Left ventricle myocardium inferior (tissue), 1 donor: Measurements from ENCODE around the gene LMF1. TPM values are rescaled to one million over a fixed set of nuclear protein-coding genes. Genes with fewer than 3 reads are reported as not detected.
A peak's percentile ranks its signal among the peaks of the same experiment; 100 is the strongest.
"Not testable (repeated sequence)": the region's sequence is repeated elsewhere in the genome, so short reads cannot be mapped to it uniquely, and the experiment has no call there.

ENCODE experiments used
- DNase-seq: peaks from one replicate; pipeline ENCODE4 v3.0.0-alpha.2; 2020
- H3K27ac ChIP-seq: fragments of 200-600 bp; replicated peaks from 2 replicates; pipeline ENCODE4 v1.8.0; 2021
- H3K27me3 ChIP-seq: fragments of 200-600 bp; 2 replicates; pipeline ENCODE4 v1.8.0; 2021; ENCODE audit warnings: low read depth
- H3K36me3 ChIP-seq: fragments of 200-600 bp; 2 replicates; pipeline ENCODE4 v1.8.0; 2021
- H3K4me1 ChIP-seq: fragments of 200-600 bp; 2 replicates; pipeline ENCODE4 v1.8.0; 2021
- H3K4me3 ChIP-seq: fragments of 200-600 bp; 2 replicates; pipeline ENCODE4 v1.8.0; 2021; ENCODE audit warnings: mild to moderate bottlenecking, moderate library complexity
- H3K9me3 ChIP-seq: fragments of 200-600 bp; replicated peaks from 2 replicates; pipeline ENCODE4 v1.8.0; 2021
- intact Hi-C: fragments of 100-400 bp; cut with micrococcal nuclease; formaldehyde crosslinking; loops from one replicate; pipeline ENCODE4 v1.11.0; 2022
- total RNA-seq: library from RNA; stranded (reverse); fragmentation: NEBNext Ultra II Directional; extraction: Animal tissue kit (Norgen Biotek cat#: 25700); gene quantifications from one replicate; pipeline ENCODE4 v1.2.1, GENCODE V29; 2021
- TF ChIP-seq, protein P1 (sequence below): fragments of 200-600 bp; IDR thresholded peaks from 2 replicates; pipeline ENCODE4 v1.8.0; 2021; ENCODE audit warnings: antibody characterized with exemption, mild to moderate bottlenecking, borderline replicate concordance
- donor health status: DM: no; HTN: yes; CAD: no; lungs with severe emphysema.

The LMF1 gene
- total RNA-seq, 1 donor from 2014 or later, result 6.6 TPM

DNA sequence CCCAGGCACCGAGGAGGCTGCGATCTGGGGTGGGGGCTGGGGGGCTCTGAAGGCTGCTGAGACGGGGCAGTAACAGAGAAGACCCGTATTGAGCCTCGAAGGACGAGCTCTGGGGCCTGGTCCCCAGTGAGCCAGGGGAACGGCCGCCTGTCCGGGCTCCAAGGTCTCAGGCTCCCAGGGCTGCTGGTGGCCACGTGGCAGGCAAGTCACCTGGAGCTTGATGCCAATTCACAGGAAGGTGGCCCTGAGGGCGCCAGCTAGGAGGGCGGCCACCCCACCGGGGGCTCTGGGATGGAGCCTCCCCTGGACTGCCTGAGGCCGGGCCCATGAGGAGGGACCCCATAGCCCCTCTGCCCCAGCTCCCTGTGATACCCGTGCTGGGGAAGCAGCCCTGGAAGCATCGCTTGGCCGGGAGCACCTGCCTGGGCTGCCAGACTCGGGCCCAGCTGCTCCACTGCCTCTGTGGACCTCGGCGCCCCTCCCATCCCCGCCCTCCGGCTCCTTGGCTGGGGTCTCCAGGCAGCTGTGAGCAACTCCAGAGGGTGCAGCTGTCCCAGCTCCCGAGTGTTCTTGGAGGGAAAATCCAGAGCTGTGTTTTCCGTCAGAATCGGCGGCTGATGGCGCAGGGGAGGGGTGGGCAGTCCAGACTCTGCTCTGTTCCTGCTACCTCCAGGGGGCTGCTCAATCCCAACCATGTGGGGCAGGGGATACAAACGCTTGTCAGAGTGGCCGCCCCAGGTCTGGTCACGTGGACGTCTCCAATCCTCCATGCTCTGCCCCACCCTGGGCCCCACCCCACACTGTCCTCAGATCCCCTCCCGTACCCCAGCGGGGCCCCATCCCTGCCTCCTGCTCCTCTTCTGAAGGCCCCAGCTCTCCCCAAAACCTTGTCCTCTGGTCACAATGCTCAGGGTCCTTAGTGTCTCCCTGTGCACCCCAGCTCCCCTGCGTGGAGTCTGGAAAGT is 103.1 kb downstream of the LMF1 start:
- no peaks in the 10 kb centered on the region for H3K4me1 ChIP-seq
- H3K4me3 ChIP-seq, result no peak overlapping the region
- intact Hi-C loops, result no loop called here
- no peaks in the 10 kb centered on the region for H3K9me3 ChIP-seq
- H3K27me3 ChIP-seq, result no peaks in the 10 kb centered on the region
- peak; percentile 7 for DNase-seq
- TF ChIP-seq, protein P1, sequence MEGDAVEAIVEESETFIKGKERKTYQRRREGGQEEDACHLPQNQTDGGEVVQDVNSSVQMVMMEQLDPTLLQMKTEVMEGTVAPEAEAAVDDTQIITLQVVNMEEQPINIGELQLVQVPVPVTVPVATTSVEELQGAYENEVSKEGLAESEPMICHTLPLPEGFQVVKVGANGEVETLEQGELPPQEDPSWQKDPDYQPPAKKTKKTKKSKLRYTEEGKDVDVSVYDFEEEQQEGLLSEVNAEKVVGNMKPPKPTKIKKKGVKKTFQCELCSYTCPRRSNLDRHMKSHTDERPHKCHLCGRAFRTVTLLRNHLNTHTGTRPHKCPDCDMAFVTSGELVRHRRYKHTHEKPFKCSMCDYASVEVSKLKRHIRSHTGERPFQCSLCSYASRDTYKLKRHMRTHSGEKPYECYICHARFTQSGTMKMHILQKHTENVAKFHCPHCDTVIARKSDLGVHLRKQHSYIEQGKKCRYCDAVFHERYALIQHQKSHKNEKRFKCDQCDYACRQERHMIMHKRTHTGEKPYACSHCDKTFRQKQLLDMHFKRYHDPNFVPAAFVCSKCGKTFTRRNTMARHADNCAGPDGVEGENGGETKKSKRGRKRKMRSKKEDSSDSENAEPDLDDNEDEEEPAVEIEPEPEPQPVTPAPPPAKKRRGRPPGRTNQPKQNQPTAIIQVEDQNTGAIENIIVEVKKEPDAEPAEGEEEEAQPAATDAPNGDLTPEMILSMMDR, result no peak
- H3K27ac ChIP-seq, result no peak overlapping the region
- peaks cover 39% of the 10 kb centered on the region for H3K36me3 ChIP-seq

DNA sequence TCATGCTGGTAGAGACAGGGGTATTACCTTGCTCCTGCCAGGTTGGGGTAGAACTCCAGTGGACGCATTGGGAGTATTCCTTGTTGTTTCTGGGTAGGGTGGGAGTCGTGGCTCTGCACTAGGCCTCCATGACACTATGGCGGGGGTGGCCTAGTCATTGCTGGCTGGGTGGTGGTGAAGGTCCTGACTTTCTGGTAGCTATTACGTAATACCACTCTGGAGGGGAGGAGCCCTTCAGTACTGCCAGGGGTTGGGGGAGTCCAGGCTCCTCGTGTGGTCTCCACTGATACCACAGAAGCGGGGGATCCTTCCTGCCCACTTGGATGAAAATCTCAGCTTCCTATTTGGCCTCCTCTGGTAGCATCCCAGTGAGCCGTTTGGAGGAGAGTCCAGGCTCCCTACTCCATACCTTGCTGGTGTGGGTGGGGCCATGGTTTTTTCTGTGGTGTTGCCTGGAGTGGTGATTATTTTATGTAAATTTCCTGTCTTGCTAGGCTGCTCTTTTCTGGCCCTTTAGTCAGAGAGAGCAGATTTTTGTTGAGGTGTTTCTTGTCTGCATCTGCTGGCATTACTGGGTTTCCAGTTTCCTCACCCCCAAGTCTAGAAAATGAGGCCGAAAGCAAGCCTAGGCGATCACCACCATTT is 104.4 kb downstream of the LMF1 start:
- intact Hi-C loops, result no loop called here
- peaks cover 5% of the 10 kb centered on the region for H3K9me3 ChIP-seq
- no peak overlapping the region for H3K27ac ChIP-seq
- H3K27me3 ChIP-seq, result no peaks in the 10 kb centered on the region
- TF ChIP-seq, protein P1, result no peak
- H3K36me3 ChIP-seq, result peaks cover 39% of the 10 kb centered on the region
- DNase-seq, result no peak
- no peaks in the 10 kb centered on the region for H3K4me1 ChIP-seq
- H3K4me3 ChIP-seq, result no peak overlapping the region

DNA sequence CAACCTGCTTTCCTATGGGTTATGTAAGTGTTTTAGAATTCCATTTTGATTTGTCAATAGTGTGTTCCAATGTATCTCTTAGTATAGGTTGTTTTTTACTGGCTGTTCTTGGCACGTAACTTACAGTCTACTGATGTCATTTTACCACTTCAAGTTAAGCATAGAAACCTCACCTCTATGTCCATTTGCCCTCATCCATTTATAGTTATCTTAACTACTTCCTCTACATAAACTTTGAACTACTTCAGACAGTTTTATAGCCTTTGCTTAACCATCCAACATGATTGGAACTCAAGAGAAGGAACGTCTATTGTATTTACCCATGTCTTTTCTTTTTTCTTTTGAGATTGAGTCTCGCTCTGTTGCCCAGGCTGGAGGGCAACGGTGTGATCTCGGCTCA is 105.8 kb downstream of the LMF1 start:
- TF ChIP-seq, protein P1, result no peak
- no peak for DNase-seq

GRCh38 chr16:861446-861845 is 109.3 kb downstream of the LMF1 start:
- no peaks in the 10 kb centered on the region for H3K27me3 ChIP-seq
- no peak for DNase-seq
- H3K36me3 ChIP-seq, result peaks cover 2% of the 10 kb centered on the region
- no peaks in the 10 kb centered on the region for H3K4me1 ChIP-seq
- no peak overlapping the region for H3K27ac ChIP-seq
- TF ChIP-seq, protein P1, result no peak
- intact Hi-C loops, result no loop called here
- no peak overlapping the region for H3K4me3 ChIP-seq
- H3K9me3 ChIP-seq, result peaks cover 18% of the 10 kb centered on the region

More for the DNA sequence above, 105.8 kb downstream of the LMF1 start:
- peaks cover 32% of the 10 kb centered on the region for H3K36me3 ChIP-seq
- no peaks in the 10 kb centered on the region for H3K4me1 ChIP-seq
- H3K9me3 ChIP-seq, result peaks cover 17% of the 10 kb centered on the region
- no peaks in the 10 kb centered on the region for H3K27me3 ChIP-seq
- intact Hi-C loops, result no loop called here
- no peak overlapping the region for H3K27ac ChIP-seq
- no peak overlapping the region for H3K4me3 ChIP-seq

DNA sequence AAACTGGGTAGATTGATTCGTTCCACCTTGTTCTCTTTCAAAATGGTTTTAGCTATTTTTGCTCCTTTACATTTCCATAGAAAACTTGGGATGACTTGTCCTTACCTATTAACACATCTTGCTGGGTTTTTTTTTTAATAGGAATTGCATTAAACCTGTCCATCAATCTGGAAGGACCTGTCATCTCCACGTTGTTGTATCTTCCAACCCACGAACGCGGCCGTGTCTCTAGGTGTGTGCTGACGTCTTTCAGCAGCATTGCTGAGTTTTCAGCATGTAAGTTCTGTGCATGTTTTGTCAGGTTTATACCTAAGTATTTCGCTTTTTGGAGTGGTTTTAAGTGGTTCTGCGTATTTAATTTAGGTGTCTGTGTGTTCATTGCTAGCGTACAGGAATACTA is 109.9 kb downstream of the LMF1 start:
- no peak for DNase-seq
- no peaks in the 10 kb centered on the region for H3K4me1 ChIP-seq
- TF ChIP-seq, protein P1, result no peak

GRCh38 chr16:858971-859370 is 111.8 kb downstream of the LMF1 start:
- H3K4me3 ChIP-seq, H3K4me1 ChIP-seq, H3K36me3 ChIP-seq, H3K27me3 ChIP-seq, H3K27ac ChIP-seq, DNase-seq, intact Hi-C loops: not testable (repeated sequence)
- H3K9me3 ChIP-seq, result peaks cover 18% of the 10 kb centered on the region

More for the DNA sequence above, 109.9 kb downstream of the LMF1 start:
- H3K4me3 ChIP-seq, result no peak overlapping the region
- peaks cover 18% of the 10 kb centered on the region for H3K9me3 ChIP-seq
- no peaks in the 10 kb centered on the region for H3K27me3 ChIP-seq
- no peaks in the 10 kb centered on the region for H3K36me3 ChIP-seq
- no peak overlapping the region for H3K27ac ChIP-seq
- intact Hi-C loops, result no loop called here

- intact Hi-C loops, H3K4me3 ChIP-seq, DNase-seq, H3K36me3 ChIP-seq, H3K27me3 ChIP-seq, H3K4me1 ChIP-seq, H3K27ac ChIP-seq: not testable (repeated sequence)
- peaks cover 18% of the 10 kb centered on the region for H3K9me3 ChIP-seq
These were observed 112.3 kb downstream of the LMF1 start for GRCh38 chr16:858441-858840.
